ENCODE results near the gene COMMD1. TPM values are rescaled to one million over a fixed set of nuclear protein-coding genes. Genes with fewer than 3 reads are reported as not detected.

COMMD1 gene
- total RNA-seq, 1 experiment from 2014 or later, result 24.7 TPM

GRCh38 chr2:62034715-62035114 lies 129.2 kb downstream of the COMMD1 start (continued):
- TF ChIP-seq FOXP4 (CRISPR knock-in tag; IDR thresholded peaks at IDR 0.05), result no peak
- no peak for TF ChIP-seq RELA (CRISPR knock-in tag; IDR thresholded peaks at IDR 0.05; ENCODE audit: borderline replicate concordance)

- no peak for TF ChIP-seq NR3C1 (CRISPR knock-in tag; conservative IDR thresholded peaks at IDR 0.05; ENCODE audit: low read depth)
- no peak for TF ChIP-seq RORB (CRISPR knock-in tag; IDR thresholded peaks at IDR 0.05)
- no peak for TF ChIP-seq AR (CRISPR knock-in tag; IDR thresholded peaks at IDR 0.05)
- TF ChIP-seq JUN (CRISPR knock-in tag; IDR thresholded peaks at IDR 0.05), result no peak
- no peak for TF ChIP-seq ATF2 (CRISPR knock-in tag; IDR thresholded peaks at IDR 0.05; ENCODE audit: borderline replicate concordance, low read depth)
- no peak for TF ChIP-seq E2F4 (CRISPR knock-in tag; IDR thresholded peaks at IDR 0.05; ENCODE audit: borderline replicate concordance, low read depth)
- TF ChIP-seq NFATC4 (CRISPR knock-in tag; IDR thresholded peaks at IDR 0.05), result no peak
- TF ChIP-seq ZNF396 (CRISPR knock-in tag; IDR thresholded peaks at IDR 0.05; ENCODE audit: borderline replicate concordance), result no peak
- TF ChIP-seq ATF6 (CRISPR knock-in tag; IDR thresholded peaks at IDR 0.05), result no peak
- Mint-ChIP-seq H3K27ac (no peak overlapping the region), H3K4me3 (no peak overlapping the region), H3K4me1 (peaks cover 15% of the 10 kb centered on the region), H3K27me3 (ENCODE audit: low read depth) (no peaks in the 10 kb centered on the region), H3K36me3 (0 out of 2 replicates have a peak, but pooled peaks cover under 1% of the 10 kb centered on the region), H3K9me3 (peaks cover 5% of the 10 kb centered on the region; the same call in 1 of the 2 replicates)
- DNase-seq (ENCODE audit: low spot score) (no peak), ATAC-seq (no peak)
- POLR2A ChIA-PET, result no interaction called here
- CTCF ChIA-PET, result no interaction called here
Observed at GRCh38 chr2:62036229-62036628, 130.8 kb downstream of the COMMD1 start.

GRCh38 chr2:62036761-62037250 lies 131.3 kb downstream of the COMMD1 start:
- DNase-seq (ENCODE audit: low spot score) (no peak), ATAC-seq (no peak)
- TF ChIP-seq GTF2I (CRISPR knock-in tag; conservative IDR thresholded peaks at IDR 0.05), result no peak
- no peak overlapping the region for H3K27ac Mint-ChIP-seq
- H3K4me1 Mint-ChIP-seq, result peaks cover 9% of the 10 kb centered on the region
- ChIA-PET POLR2A (no interaction called here), CTCF (no interaction called here)
- H3K36me3 Mint-ChIP-seq, result peaks cover 6% of the 10 kb centered on the region; the same call in 1 of the 2 replicates
- H3K27me3 Mint-ChIP-seq (ENCODE audit: low read depth), result no peaks in the 10 kb centered on the region
- peaks cover 11% of the 10 kb centered on the region for H3K9me3 Mint-ChIP-seq
- H3K4me3 Mint-ChIP-seq, result no peak overlapping the region

Measured in WTC11 (cell line).